ENCODE results near the gene MED13L. TPM values are rescaled to one million over a fixed set of nuclear protein-coding genes. Genes with fewer than 3 reads are reported as not detected.

Gene MED13L
- total RNA-seq, 1 experiment from 2014 or later, result 89.0 TPM

DNA sequence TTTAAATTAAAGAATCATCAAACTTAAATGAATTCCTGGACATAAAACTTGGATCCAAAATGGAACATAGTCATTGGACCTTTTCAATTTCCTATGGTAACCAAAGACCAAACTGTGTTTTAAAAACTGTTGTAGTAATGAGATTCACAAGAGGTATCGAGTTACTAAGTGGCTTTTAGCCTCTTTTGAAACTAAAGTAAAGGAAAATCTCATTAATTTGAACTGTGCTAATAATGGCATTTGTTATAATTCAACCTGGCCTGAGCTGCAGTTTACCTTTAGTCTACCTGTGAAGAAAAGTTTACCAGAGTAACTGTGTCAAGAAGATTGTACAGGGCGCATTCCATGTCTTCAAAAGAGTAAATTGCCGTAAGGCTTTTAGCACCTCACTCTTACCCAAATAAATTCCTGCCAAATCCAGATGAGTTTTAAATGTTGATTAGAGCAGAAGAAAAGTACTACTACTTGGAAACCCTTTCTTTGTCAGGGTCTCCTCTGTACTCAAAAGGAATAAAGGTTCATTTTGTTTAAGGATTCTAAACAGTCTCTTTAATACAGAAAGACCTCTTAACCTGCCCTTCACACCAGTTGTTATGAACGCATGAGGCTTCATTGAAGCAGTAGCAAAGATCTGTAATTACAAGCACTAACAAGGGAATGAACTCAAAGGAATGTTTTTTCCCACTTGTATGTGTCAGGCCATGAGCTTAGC lies 17.1 kb upstream of the MED13L start:
- no peaks in the 10 kb centered on the region for H3K4me1 Mint-ChIP-seq (ENCODE audit: low read depth, unreplicated experiment)
- H3K27ac Mint-ChIP-seq (ENCODE audit: unreplicated experiment), result no peak overlapping the region
- BruUV-seq (replicated peaks), result no TSS peak
- no peaks in the 10 kb centered on the region for H3K9me3 Mint-ChIP-seq (ENCODE audit: low read depth, unreplicated experiment)
- DNase-seq, result no peak
- H3K4me3 Mint-ChIP-seq (ENCODE audit: low read depth, unreplicated experiment), result no peak overlapping the region
- H3K27me3 Mint-ChIP-seq (ENCODE audit: unreplicated experiment), result peaks cover 52% of the 10 kb centered on the region
- H3K36me3 Mint-ChIP-seq (ENCODE audit: insufficient read depth, unreplicated experiment), result no peaks in the 10 kb centered on the region
- intact Hi-C loops (cut with micrococcal nuclease; ENCODE audit: unreplicated experiment), result no loop called here
- TF ChIP-seq, protein P1, sequence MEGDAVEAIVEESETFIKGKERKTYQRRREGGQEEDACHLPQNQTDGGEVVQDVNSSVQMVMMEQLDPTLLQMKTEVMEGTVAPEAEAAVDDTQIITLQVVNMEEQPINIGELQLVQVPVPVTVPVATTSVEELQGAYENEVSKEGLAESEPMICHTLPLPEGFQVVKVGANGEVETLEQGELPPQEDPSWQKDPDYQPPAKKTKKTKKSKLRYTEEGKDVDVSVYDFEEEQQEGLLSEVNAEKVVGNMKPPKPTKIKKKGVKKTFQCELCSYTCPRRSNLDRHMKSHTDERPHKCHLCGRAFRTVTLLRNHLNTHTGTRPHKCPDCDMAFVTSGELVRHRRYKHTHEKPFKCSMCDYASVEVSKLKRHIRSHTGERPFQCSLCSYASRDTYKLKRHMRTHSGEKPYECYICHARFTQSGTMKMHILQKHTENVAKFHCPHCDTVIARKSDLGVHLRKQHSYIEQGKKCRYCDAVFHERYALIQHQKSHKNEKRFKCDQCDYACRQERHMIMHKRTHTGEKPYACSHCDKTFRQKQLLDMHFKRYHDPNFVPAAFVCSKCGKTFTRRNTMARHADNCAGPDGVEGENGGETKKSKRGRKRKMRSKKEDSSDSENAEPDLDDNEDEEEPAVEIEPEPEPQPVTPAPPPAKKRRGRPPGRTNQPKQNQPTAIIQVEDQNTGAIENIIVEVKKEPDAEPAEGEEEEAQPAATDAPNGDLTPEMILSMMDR (IDR thresholded peaks at IDR 0.05; ENCODE audit: unreplicated experiment), result no peak
- CTCF ChIA-PET, result no interaction called here

DNA sequence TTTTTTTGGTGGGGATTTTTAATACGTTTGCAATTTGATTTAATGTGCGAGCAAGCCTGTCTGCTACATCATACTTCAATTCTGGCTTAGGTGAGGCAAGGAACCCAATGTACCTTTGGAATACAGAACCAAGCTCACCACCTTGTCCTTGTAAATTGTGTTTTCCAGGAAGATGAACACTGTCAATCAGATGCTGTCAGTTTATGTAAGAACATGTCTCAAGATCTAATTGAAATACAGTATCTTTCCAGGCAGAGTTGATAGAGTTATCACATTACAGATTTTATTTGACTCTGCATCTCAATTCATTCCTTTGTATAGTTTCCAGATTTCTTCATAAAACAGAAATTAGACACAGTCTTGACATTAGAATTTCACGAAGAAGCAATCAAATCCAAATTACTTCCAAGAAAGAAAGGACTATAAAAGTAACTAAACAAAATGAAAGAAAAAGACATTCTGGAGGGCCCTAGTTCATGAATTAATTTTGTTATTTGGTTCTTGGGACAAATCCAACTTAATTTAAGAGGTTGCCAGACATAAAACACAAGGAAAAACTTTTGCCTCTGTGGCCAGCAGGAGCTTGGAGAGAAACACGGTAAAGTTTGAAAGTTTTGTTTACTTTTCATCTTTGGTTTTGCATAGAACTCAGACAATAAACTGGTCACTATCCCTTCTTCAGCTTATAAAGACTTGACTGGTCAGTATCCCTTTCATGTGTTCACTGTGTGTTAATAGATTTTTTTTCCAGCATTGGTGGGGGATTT lies 16.4 kb upstream of the MED13L start:
- peaks cover 49% of the 10 kb centered on the region for H3K27me3 Mint-ChIP-seq (ENCODE audit: unreplicated experiment)
- no TSS peak for BruUV-seq (replicated peaks)
- no peak overlapping the region for H3K4me3 Mint-ChIP-seq (ENCODE audit: low read depth, unreplicated experiment)
- H3K27ac Mint-ChIP-seq (ENCODE audit: unreplicated experiment), result no peak overlapping the region
- H3K4me1 Mint-ChIP-seq (ENCODE audit: low read depth, unreplicated experiment), result no peaks in the 10 kb centered on the region
- H3K36me3 Mint-ChIP-seq (ENCODE audit: insufficient read depth, unreplicated experiment), result no peaks in the 10 kb centered on the region
- TF ChIP-seq, protein P1 (IDR thresholded peaks at IDR 0.05; ENCODE audit: unreplicated experiment), result no peak
- no peak for DNase-seq
- intact Hi-C loops (cut with micrococcal nuclease; ENCODE audit: unreplicated experiment), result no loop called here
- CTCF ChIA-PET, result no interaction called here
- H3K9me3 Mint-ChIP-seq (ENCODE audit: low read depth, unreplicated experiment), result no peaks in the 10 kb centered on the region

DNA sequence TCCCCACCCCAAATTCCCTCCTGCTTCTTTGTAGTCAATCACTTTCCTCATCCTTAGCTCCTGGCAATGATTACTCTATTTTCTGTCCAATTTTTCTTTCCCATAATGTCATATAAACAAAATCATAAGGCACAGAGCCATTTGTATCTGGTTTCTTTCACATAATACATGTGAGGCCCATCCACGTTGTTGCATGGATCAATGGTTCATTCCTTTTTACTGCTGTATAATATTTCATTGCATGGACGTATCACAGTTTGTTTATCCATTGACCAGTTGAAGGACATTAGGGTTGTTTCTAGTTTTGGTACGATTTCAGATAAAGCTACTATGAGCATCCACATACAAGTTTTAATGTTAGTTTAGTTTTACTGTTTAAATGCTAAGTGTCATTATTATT lies 13.7 kb upstream of the MED13L start:
- no peaks in the 10 kb centered on the region for H3K36me3 Mint-ChIP-seq (ENCODE audit: insufficient read depth, unreplicated experiment)

DNA sequence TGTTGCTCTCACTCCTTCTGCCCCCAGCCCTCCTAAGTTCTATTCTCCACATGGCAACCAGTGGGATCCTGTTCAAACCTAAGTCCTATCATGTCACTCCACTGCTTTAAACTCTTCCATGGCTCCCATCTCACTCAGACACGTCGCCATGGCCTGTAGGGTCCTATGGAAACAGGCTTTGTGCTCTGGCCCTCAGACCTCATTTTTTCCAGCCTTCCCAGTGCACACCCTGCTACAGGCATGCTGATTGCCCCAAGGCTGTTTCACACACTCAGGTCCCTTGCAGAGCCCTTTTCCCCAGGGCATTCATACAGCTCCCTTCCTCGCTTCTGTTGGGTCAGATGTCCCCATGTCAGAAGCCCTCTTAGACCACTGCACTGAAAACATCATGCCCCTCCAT lies 11.2 kb upstream of the MED13L start:
- H3K27me3 Mint-ChIP-seq (ENCODE audit: unreplicated experiment), result peaks cover 20% of the 10 kb centered on the region
- intact Hi-C loops (cut with micrococcal nuclease; ENCODE audit: unreplicated experiment), result no loop called here

More for the DNA sequence above, 13.7 kb upstream of the MED13L start:
- Mint-ChIP-seq H3K9me3 (ENCODE audit: low read depth, unreplicated experiment) (no peaks in the 10 kb centered on the region), H3K27ac (ENCODE audit: unreplicated experiment) (no peak overlapping the region), H3K27me3 (ENCODE audit: unreplicated experiment) (peaks cover 37% of the 10 kb centered on the region), H3K4me3 (ENCODE audit: low read depth, unreplicated experiment) (no peak overlapping the region), H3K4me1 (ENCODE audit: low read depth, unreplicated experiment) (no peaks in the 10 kb centered on the region)
- intact Hi-C loops (cut with micrococcal nuclease; ENCODE audit: unreplicated experiment), result no loop called here
- DNase-seq, result no peak
- no TSS peak for BruUV-seq (replicated peaks)
- CTCF ChIA-PET, result interaction anchor here (0.7 kb wide), 1 partner anchor 142 kb away, joined by 3 read pairs; no protein-coding TSS in a partner anchor
- TF ChIP-seq, protein P1 (IDR thresholded peaks at IDR 0.05; ENCODE audit: unreplicated experiment), result no peak

More for the DNA sequence above, 11.2 kb upstream of the MED13L start:
- H3K9me3 Mint-ChIP-seq (ENCODE audit: low read depth, unreplicated experiment), result no peaks in the 10 kb centered on the region
- TF ChIP-seq, protein P1 (IDR thresholded peaks at IDR 0.05; ENCODE audit: unreplicated experiment), result no peak
- no TSS peak for BruUV-seq (replicated peaks)
- no peaks in the 10 kb centered on the region for H3K4me1 Mint-ChIP-seq (ENCODE audit: low read depth, unreplicated experiment)
- H3K27ac Mint-ChIP-seq (ENCODE audit: unreplicated experiment), result no peak overlapping the region
- H3K4me3 Mint-ChIP-seq (ENCODE audit: low read depth, unreplicated experiment), result no peak overlapping the region
- DNase-seq, result no peak
- H3K36me3 Mint-ChIP-seq (ENCODE audit: insufficient read depth, unreplicated experiment), result no peaks in the 10 kb centered on the region
- CTCF ChIA-PET, result no interaction called here
